GM21390 (cell line): ENCODE measurements around the gene KNG1.

Source experiments
- ATAC-seq: cut with Tn5 transposase; IDR thresholded peaks from one replicate; pipeline ENCODE4 v1.9.1; 2021; ENCODE audit not compliant: unreplicated experiment

The KNG1 gene

GRCh38 chr3:186772701-186773417 lies 55.7 kb downstream of the KNG1 start:
- peak; percentile 90 for ATAC-seq

GRCh38 chr3:186775999-186776398 lies 58.8 kb downstream of the KNG1 start:
- no peak for ATAC-seq

GRCh38 chr3:186779204-186779603 lies 62.0 kb downstream of the KNG1 start:
- no peak for ATAC-seq

GRCh38 chr3:186782542-186783057 lies 65.4 kb downstream of the KNG1 start:
- no peak for ATAC-seq

GRCh38 chr3:186783058-186783730 lies 66.0 kb downstream of the KNG1 start, which contains the start of gene EIF4A2:
EIF4A2 (plus strand) TSS chr3:186783577; CDS start chr3:186783611, 34 bp downstream.
- peak; percentile 63 for ATAC-seq

GRCh38 chr3:186783731-186784515 lies 66.8 kb downstream of the KNG1 start:
- ATAC-seq: peak; percentile 73

- no peak for ATAC-seq
Measured at GRCh38 chr3:186784820-186785494, 67.8 kb downstream of the KNG1 start.

DNA sequence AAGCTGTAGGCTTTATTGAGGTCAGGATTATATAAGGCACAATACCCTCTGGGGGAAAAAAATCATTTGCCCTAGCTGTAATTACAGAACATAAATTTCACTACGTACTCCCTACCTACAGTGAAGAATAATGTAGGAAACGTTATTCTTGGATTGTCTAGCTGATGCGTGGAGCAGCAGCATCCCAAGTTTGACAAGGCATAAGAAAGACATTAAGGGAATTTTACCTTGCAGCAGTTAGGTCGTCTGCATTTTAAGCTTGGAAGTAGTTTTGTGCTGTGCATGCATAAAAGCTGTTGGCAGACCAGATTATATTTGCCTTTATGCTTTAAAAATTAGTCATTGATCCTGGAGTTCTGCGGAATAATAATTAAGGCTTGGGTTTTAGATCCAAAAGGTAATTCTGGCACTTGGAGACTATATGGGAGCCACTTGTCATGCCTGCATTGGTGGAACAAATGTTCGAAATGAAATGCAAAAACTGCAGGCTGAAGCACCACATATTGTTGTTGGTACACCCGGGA lies 68.4 kb downstream of the KNG1 start:
- ATAC-seq: no peak

DNA sequence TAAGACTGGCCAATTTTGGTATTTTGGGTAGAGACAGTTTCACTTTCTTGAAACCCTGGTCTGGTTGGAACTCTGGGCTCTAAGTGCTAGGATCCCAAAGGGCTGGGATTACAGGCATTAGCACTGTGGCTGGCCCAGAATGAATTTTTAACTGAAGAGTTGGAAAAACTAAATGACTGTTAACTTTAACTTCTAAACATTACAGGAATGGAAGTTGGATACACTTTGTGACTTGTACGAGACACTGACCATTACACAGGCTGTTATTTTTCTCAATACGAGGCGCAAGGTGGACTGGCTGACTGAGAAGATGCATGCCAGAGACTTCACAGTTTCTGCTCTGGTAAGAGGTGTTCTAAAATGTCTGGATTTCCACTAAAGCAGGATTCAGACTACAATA lies 69.8 kb downstream of the KNG1 start:
- no peak for ATAC-seq

DNA sequence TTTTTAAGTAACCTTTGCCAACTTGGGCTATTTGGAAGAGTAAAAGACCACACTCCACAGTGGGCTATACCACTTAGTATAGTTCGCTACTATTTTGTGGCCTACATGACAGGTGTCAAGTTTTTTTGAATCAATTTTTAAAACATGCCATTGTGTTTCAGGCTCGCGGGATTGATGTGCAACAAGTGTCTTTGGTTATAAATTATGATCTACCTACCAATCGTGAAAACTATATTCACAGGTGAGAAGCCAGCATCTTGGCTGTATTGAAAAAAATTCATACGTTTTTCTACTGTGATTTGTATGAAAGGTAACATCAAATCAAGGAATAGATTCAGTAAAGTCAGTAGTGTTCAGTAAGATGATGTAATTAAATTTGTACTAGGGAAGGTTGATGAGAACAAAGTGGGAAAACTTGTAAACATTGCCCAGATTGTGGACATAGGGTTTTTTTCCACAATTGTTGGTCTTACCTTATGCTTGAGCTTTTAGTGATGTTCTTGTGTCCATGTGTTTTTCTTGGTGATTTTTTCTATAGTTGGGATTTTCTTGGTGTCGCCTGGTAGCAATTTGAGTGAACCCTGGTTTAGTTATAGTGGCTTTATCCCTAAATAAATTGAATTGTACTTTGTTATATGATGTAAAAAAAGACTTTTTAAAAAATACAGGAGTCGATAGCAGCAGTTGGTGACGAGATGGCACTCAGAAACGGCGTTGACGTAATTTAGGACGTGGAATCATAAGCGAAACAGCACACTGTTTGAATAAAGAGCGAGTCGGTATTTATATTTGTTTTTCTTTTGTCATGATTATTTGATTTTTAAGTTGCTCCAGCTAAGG lies 70.7 kb downstream of the KNG1 start:
- no peak for ATAC-seq

GRCh38 chr3:186788482-186789370 lies 71.6 kb downstream of the KNG1 start:
- ATAC-seq: no peak

DNA sequence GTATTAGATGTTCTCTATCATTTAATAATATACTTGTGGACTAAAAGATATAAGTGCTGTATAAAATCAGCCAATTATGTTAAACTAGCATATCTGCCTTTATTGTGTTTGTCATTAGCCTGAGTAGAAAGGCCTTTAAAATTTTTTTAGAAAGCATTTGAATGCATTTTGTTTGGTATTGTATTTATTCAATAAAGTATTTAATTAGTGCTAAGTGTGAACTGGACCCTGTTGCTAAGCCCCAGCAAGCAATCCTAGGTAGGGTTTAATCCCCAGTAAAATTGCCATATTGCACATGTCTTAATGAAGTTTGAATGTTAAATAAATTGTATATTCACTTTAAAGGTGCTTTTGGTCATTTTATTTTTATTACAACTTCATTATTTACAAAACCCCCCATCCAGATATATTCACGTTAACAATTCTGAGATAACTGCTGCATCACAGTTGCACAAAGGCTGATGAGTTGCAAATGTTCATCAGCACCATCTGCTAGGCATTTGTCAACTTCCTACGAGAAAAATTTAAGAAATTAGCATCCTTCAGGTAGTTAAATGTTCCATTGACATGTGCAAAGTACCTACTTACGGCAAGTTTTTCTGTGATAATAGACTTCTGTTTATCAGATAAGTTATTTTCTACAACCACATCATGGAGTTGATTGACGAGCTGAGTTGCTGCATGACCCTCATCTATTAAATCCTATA lies 72.5 kb downstream of the KNG1 start:
- no peak for ATAC-seq

- no peak for ATAC-seq
Measured at GRCh38 chr3:186790261-186790981, 73.3 kb downstream of the KNG1 start.
